ENCODE data around the gene MNAT1.
"Not testable (repeated sequence)": the region's sequence is repeated elsewhere in the genome, so short reads cannot be mapped to it uniquely, and the experiment has no call there.

MNAT1 gene

DNA sequence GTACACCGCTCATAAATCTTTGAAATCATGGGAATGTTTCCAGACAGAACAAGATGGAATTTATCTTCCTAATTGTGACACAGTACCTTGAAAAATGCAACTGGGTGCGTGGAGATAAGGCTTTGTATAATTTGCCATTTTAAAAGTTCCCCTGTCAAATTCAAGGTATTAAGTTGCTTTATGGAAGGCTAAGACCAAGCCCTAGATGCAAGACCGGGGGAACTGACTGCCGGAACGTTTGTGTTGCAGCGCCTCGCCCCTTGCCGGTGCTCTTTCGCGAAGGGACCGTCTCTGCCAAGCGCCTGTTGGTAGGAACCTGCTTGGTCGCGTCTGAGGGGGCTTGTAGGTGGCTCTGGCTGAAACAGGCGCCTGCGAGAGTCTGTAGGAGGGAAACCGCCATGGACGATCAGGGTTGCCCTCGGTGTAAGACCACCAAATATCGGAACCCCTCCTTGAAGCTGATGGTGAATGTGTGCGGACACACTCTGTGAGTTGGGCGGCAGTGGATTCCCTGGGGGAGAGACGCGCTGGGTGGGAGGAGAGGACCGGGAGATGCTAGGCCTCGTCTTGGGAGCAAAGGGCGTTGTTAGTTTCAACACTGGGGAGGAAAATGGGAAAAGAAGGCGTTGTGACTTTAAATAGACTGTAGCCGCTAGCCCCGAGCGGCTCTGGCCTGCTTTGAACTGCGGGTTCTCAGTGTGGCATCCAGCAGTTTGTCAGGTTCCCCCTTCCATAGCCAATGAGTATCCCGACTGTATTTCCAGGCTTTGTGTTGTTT lies at the start of gene MNAT1:
Gene MNAT1, plus strand, starts transcription at position 297 of the 778 bp plus-strand sequence. Its CDS starts 102 bp downstream, at position 399.
- DNase-seq (ENCODE audit: low read depth, low spot score) = no peak

DNA sequence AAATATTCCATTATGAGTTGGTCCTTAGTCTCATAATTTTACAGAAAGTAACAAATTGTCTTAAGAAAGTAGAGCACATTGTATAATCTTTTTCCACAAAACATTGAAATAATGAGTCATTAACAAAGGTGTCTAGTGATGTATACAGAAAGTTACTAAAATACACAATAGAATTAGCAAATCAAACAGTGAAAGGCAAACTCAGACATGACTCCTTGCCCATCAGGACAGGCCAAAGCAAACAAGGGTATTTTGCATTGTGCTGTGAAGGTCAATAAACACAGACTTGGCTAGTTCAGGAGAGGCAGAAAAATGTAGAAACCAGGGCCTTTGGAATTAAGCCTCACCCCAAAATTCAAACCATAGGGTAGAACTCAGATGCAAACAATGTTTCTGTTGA lies 47.7 kb upstream of the MNAT1 start:
- DNase-seq (ENCODE audit: low read depth, low spot score) = no peak

GRCh38 chr14:60691383-60692113 lies 43.0 kb upstream of the MNAT1 start:
- no peak for DNase-seq (ENCODE audit: low read depth, low spot score)

- no peak for DNase-seq (ENCODE audit: low read depth, low spot score)
Measured at GRCh38 chr14:60695327-60695726, 39.2 kb upstream of the MNAT1 start.

- no peak for DNase-seq (ENCODE audit: low read depth, low spot score)
Measured at GRCh38 chr14:60700598-60700997, 34.0 kb upstream of the MNAT1 start.

- no peak for DNase-seq (ENCODE audit: low read depth, low spot score)
Measured at GRCh38 chr14:60705100-60705499, 29.5 kb upstream of the MNAT1 start.

GRCh38 chr14:60707858-60708257 lies 26.7 kb upstream of the MNAT1 start:
- DNase-seq (ENCODE audit: low read depth, low spot score) = no peak

DNA sequence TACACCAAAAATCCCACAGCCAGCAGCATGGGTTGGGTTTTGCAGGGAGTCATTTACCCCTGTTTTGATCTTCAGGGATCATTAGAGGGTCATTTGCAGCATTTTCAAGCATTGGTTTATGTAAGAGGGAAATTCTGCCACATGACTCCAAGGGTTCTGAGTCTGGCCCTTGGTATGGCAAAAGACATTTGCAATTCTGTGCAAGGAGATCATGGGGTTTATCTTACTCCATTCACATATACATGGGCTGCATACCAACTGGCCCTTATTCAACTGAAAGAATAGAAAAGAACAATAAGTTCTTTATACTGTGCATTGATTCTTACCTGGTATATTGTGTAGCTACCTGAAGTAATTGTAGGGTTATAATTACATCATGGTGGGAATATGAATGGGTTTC lies 24.1 kb upstream of the MNAT1 start:
- no peak for DNase-seq (ENCODE audit: low read depth, low spot score)

DNA sequence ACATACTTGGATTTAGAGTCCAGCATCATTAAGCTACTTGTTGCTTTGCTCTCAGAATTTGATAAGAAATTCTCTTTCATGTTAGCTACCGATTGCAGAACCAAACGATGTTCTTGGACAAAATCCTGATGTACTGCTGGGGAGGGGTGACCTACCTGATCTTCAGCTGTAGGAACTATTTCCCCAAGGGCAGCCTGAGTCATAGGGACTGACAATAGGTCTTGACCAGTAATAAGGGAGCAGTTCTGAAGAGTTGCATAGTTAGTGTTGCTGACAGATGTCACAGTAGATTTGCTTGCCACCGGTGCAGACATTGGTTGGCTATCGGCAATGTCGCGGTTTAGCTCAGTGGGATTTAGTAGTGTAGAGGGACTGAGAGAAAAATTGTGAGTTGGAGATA lies 21.0 kb upstream of the MNAT1 start:
- no peak for DNase-seq (ENCODE audit: low read depth, low spot score)

DNA sequence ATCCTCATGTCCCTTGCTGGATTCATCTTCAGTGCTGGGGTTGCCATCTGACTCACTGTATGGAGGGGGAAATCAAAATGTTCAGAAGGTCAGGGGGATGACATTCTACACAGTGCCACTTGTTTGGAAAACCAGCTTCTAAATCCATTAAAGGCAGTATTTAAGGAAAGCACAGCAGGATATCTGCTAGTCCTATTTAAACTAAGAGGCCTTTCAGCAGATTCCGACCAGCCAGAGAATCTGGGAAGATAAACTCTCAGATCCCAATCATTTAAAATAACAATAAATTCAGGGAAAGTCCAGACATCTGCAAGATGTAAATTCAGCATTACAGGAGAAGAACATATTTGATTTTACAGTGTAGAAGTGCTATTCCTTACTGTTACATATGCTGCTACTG lies 14.2 kb upstream of the MNAT1 start:
- no peak for DNase-seq (ENCODE audit: low read depth, low spot score)

DNA sequence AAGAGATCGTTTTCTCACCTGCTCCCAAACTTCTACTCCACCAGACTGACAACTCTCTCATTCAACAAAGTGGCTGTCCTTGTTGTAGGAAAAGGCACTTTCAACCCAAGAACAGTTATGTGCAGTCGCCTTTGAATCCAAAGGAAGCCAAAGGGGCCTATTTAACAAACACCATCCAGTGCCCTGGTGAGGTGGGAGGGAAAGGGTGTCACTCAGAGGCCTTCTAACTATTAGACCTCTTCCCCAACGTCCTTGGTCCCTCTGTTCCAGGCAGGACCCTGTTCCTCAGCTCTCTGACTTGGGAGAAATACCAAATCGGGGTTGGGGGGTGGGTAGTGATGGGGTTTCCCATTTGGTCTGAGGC lies 13.6 kb upstream of the MNAT1 start:
- no peak for DNase-seq (ENCODE audit: low read depth, low spot score)

DNA sequence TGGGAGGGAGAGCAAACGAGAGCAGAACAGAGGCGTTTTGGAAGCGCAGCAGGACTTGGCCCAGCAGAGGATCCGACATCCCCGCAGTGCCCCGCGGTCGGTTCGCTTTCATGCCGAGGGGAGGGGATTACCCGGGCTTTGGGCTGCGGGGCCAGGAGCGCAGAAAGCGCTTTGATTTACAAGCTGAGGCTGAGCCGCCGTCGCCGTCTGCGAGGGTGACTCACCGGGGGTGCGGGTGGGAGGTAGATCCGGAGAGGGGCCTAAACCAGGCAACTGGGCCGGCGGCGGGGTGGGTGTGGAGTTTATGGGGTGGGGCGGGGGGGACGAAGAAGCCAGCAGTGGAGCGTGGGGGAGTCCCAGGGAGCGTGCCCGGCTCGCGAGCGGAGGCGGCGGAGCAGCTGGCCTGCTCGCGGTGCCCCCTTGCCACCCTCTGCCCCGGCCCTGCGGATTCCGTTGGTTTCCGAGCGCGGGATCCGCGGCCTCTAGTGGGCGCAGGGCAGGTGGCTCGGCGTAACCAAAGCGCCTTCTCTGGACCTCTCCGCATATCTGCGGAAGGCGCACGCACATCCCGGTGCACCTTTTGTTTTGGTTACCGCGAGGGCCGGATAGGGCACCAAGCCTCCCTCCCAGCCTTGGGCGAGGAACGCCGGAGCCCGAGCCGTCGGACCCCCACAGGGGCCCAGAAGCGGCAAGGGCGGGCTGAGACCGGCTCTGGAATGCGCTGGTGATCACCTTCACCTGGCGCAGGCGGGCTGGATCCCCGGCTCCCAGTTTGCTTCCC lies 13.0 kb upstream of the MNAT1 start:
- DNase-seq (ENCODE audit: low read depth, low spot score) = no peak

GRCh38 chr14:60722107-60722356 lies 12.5 kb upstream of the MNAT1 start:
- no peak for DNase-seq (ENCODE audit: low read depth, low spot score)

DNA sequence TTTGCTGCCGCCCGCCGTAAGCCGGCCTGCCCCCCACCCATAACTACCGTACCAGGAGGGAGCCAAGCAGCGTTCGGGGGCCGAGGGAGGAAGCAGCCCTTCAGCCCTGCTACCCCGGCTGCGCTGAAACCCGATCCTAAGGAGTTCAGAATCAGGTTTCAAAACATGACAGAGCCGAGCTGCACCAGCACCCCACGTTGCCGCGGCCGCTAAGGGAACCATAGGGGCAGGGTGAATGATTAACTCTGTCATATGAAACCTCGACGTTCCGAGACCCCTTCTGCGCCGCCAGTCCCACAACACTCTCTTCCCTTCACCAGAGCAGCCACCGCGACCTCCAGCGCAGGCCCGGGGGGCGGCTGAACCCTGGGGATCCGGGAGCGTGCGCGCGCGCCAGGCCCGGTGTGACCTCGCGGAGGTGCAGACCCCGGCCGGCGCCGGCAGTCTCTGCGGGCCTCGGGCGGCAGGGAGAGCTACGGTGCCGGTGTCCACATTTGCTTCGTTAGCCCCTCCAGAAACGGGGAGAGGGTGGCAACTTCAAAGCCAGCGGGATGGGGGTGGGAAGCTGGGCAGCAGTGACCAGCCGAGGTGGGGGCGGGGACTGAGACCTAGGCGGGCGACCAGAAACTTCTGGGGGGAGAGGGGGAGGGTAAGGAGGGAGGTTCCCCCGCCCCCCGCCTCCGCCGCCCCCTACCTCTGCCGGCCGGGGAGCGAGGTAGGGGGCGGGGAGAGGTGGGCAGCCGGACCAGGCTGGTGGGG lies 12.0 kb upstream of the MNAT1 start:
- DNase-seq (ENCODE audit: low read depth, low spot score) = no peak

DNA sequence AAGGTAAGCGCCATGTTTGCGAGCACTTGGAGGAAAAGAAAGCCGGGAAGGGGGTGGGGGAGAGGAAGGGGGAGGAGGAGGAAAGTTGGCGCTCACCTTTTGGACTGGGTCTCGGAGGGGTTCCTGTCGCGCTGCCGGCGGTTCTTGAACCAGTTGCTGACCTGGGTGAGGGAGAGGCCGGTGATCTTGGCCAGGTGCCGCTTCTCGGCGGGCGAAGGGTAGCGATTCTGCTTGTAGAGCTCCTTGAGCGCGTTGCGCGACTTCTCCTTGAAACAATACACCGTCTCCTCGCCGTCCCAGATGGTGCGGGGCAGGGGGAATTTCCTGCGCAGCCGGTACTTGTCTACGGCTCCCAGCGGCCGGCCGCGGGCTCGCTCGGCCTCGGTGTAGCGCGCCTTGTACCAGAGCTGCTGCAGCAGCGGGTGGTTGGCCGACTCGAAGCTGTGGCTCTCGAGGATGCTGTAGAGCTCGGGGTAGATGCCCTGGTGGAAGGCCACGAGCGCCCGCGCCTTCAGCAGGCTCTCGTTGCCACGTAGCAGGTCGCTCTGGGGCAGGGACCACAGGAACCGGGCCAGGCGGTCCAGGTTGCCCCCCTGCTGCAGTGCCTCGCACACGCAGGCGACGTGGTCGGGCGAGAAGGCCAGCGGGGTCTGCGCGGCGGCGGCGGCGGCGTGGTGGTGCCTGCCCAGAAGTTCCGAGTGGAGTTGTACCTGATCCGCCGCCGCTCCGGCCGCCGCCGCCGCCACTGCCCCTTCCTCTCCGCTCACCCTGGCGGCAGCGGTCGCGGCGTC lies 11.2 kb upstream of the MNAT1 start:
- DNase-seq (ENCODE audit: low read depth, low spot score) = no peak

DNA sequence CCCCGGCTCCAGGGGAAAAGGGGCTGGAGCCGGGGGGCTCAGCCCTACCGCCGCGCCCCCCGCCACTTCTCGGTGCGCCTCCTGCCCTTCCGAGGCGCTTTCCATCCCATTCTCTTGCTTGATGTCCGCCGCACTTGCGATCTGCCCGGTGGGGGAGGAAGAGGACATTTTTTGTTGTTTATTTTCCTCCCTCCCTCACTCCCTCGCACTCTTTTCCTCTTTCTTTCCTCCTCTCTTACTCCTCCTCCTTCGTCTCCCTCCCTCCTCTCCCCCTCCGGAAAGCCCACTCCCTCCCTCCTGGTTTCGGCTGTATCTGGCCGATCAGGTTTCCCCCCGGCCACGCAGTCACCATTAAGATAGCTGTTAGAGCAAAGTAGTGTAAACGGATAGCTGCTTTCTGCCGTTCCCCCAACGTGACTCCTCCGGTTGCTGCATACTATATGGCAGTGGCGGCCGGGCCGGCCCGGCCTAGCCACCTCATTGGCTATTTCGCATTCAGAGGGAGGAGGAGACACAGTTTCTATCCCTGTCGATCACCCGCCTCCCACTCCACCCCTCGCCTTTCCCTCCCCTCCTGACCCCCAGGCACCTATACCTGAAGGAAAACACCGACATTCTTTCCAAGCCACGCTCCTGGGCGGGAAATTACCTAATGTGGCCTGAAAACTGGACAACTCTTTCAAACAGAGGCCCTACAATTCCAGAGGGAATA lies 10.5 kb upstream of the MNAT1 start, which contains the start of gene SIX4:
Gene SIX4, minus strand, starts transcription at position 445 of the 712 bp plus-strand sequence. Its CDS starts 277 bp downstream, at position 168.
- peak; percentile 86 for DNase-seq (ENCODE audit: low read depth, low spot score)

DNA sequence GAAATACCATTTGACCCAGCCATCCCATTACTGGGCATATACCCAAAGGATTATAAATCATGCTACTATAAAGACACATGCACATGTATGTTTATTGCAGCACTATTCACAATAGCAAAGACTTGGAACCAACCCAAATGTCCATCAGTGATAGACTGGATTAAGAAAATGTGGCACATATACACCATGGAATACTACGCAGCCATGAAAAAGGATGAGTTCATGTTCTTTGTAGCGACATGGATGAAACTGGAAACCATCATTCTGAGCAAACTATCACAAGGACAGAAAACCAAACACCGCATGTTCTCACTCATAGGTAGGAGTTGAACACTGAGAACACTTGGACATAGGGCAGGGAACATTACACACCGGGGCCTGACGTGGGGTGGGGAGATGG lies 3.3 kb upstream of the MNAT1 start:
- not testable (repeated sequence) for DNase-seq (ENCODE audit: low read depth, low spot score)

GRCh38 chr14:60732840-60733483 lies 1.6 kb upstream of the MNAT1 start:
- no peak for DNase-seq (ENCODE audit: low read depth, low spot score)

GRCh38 chr14:60735416-60735815 lies 855 bp downstream of the MNAT1 start:
- no peak for DNase-seq (ENCODE audit: low read depth, low spot score)

DNA sequence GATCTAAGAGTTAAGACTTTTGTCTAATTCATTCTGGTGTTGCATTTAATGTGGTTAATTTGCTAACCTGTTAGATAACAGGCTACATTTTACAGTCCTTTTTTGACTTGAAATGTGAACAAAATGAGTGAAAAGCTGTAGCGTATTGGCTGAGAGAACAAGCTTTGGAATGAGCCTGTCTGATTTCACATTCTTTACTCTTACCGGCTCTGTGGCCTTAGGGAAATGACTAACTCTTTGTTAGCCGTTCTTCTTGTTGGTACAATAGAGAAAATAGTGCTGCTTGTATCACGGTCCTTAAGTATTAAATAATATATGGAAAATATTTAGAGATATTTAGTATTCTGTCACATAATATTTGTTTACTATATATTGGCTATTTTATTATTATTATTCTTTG lies 1.9 kb downstream of the MNAT1 start:
- DNase-seq (ENCODE audit: low read depth, low spot score) = no peak

Measured in iPS DF 19.7 (cell line).